HepG2 (cell line): ENCODE results near the gene AJUBA.

ENCODE experiments used
- CEBPB ChIP-seq: IDR thresholded peaks from 2 replicates; pipeline ENCODE4 v1.6.1; 2011; ENCODE audit warnings: low read depth, low read length, improper control_type of control experiment, borderline replicate concordance
- MTF1 ChIP-seq: sonication (generic); formaldehyde crosslinking; IDR thresholded peaks from 2 replicates; pipeline ENCODE4 v1.5.0; 2020; ENCODE audit warnings: missing genetic modification reagents
- ZBTB14 ChIP-seq: sonication (generic); formaldehyde crosslinking; IDR thresholded peaks from 2 replicates; pipeline ENCODE4 v1.4.0; 2020; ENCODE audit warnings: missing genetic modification reagents
- ZNF598 ChIP-seq: sonication (generic); formaldehyde crosslinking; IDR thresholded peaks from 2 replicates; pipeline ENCODE4 v1.5.1; 2020; ENCODE audit warnings: mild to moderate bottlenecking, missing genetic modification reagents, borderline replicate concordance
- TF ChIP-seq, protein P1 (sequence below): sonication (generic); formaldehyde crosslinking; IDR thresholded peaks from 2 replicates; pipeline ENCODE4 v1.8.1; 2022; ENCODE audit warnings: mild to moderate bottlenecking, missing genetic modification reagents

DNA sequence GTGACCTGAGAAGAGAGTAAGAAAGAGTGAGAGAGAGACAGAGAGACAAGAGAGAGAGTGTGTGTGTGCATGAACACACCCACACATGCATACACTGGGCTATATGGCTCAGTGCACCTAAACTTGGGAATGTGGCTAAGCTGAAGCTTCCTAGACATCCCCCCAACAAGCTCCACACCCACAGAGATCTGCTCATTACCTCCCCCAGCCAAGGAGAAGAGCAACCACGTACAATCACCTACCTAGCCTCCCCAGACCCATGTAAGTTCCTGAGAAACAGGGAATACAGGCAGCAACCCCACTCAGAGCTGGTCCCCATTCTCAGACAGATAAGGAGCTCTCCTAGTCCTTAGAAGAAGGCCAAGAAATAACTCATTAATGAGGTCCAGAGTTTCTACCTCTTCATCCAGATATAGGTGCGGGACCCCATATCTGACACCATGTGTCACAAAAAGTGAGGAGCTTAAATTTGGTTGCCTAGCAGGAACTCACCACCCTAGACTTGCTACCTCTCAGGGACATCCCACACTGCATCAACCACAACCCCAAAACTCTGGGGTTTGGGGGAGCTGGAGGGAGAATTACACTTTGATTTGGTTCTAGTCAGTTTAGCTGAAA is 9.9 kb downstream of the AJUBA start:
- TF ChIP-seq ZBTB14 (CRISPR knock-in tag) (no peak), ZNF598 (no peak), MTF1 (CRISPR knock-in tag) (no peak), CEBPB (no peak)
- TF ChIP-seq, protein P1, sequence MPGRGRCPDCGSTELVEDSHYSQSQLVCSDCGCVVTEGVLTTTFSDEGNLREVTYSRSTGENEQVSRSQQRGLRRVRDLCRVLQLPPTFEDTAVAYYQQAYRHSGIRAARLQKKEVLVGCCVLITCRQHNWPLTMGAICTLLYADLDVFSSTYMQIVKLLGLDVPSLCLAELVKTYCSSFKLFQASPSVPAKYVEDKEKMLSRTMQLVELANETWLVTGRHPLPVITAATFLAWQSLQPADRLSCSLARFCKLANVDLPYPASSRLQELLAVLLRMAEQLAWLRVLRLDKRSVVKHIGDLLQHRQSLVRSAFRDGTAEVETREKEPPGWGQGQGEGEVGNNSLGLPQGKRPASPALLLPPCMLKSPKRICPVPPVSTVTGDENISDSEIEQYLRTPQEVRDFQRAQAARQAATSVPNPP (CRISPR knock-in tag), result no peak
